K562 (cell line): ENCODE measurements around the gene OXT. TPM values are rescaled to one million over a fixed set of nuclear protein-coding genes. Genes with fewer than 3 reads are reported as not detected.

ENCODE experiments used
- ATAC-seq: fragments of 200-7000 bp; cut with Tn5 transposase; 3 replicates; pipeline ENCODE4 v1.9.1; 2020; ENCODE audit warnings: moderate library complexity
- BruUV-seq: library from RNA; stranded (reverse); fragments of 400-500 nt; replicated peaks from 2 replicates; lab custom pipeline; 2021; lab: Mats Ljungman, UMichigan
- CTCF ChIA-PET: fragments of 300-600 bp; formaldehyde crosslinking; extraction: SDS; loops from one replicate; lab custom pipeline; 2021; ENCODE audit warnings: low intra/inter-chr PET ratio; lab: Yijun Ruan, JAX
- POLR2A ChIA-PET: fragments of 300-600, 350-650 bp; sonication (Branson Sonifier 250); formaldehyde crosslinking; extraction: SDS; loops from one replicate; lab custom pipeline; 2021; ENCODE audit warnings: antibody characterized with exemption, inconsistent platforms; lab: Yijun Ruan, JAX
- DNase-seq, 4 experiments: peaks; one replicate each; pipeline versions ENCODE4 v3.0.0 to v3.0.0-alpha.2; 2011 to 2018; ENCODE audit warnings: low spot score in 3 of 4, mixed read lengths in 3 of 4; ENCODE audit errors: extremely low read depth in 1 of 4
- FAIRE-seq: peaks from 2 replicates; lab custom pipeline; 2011; peaks lifted over from hg19 to GRCh38; lab: Jason Lieb, UNC
- H2AFZ ChIP-seq: 2 replicates; pipeline ENCODE4 v1.6.0; 2011; ENCODE audit warnings: low read depth, low read length, control low read depth, inconsistent platforms
- H3K27ac ChIP-seq: fragments of 200-600 bp; 3 replicates; pipeline ENCODE4 v1.8.0; 2011; ENCODE audit warnings: low read depth, mild to moderate bottlenecking, control low read depth, inconsistent platforms, low read length, moderate library complexity, mixed read lengths; ENCODE audit errors: extremely low read depth
- H3K27me3 ChIP-seq, 2 experiments: fragments of 300-600 bp in 1 of 2; 2 replicates in 1 of 2; 3 replicates in 1 of 2; pipeline versions ENCODE4 v1.6.0 to v1.8.0; 2011; ENCODE audit warnings: inconsistent platforms in 2 of 2, low read length in 2 of 2, mild to moderate bottlenecking in 1 of 2, mixed read lengths in 1 of 2, moderate library complexity in 1 of 2; ENCODE audit not compliant: control insufficient read depth in 2 of 2, insufficient read depth in 2 of 2
- H3K36me3 ChIP-seq: fragments of 300-600 bp; 3 replicates; pipeline ENCODE4 v1.8.0; 2011; ENCODE audit warnings: mild to moderate bottlenecking, low read length, inconsistent platforms; ENCODE audit not compliant: control insufficient read depth, insufficient read depth
- H3K4me1 ChIP-seq, 2 experiments: fragments of 200-600 bp in 1 of 2; replicated peaks in 1 of 2; 2 replicates in 1 of 2; 3 replicates in 1 of 2; pipeline versions ENCODE4 v1.5.1 to v1.8.0; 2011; ENCODE audit warnings: inconsistent platforms in 2 of 2, low read length in 2 of 2, mild to moderate bottlenecking in 1 of 2, mixed read lengths in 1 of 2, moderate library complexity in 1 of 2; ENCODE audit not compliant: control insufficient read depth in 2 of 2, insufficient read depth in 2 of 2
- H3K4me2 ChIP-seq: 2 replicates; pipeline ENCODE4 v1.6.1; 2011; ENCODE audit warnings: low read length, control low read depth, inconsistent platforms, mixed read lengths; ENCODE audit not compliant: insufficient read depth
- H3K4me3 ChIP-seq: fragments of 200-600 bp; sonication (generic), shearing (Covaris generic); 2 replicates; pipeline ENCODE4 v1.5.1; 2016; ENCODE audit warnings: control low read depth, inconsistent platforms
- H3K79me2 ChIP-seq: fragments of 200-600 bp; 3 replicates; pipeline ENCODE4 v1.8.0; 2011; ENCODE audit warnings: low read length, inconsistent platforms; ENCODE audit not compliant: control insufficient read depth, insufficient read depth
- H3K9ac ChIP-seq, 2 experiments: 2 replicates each; pipeline versions ENCODE4 v1.6.0 to v1.6.1; 2011; ENCODE audit warnings: low read depth in 2 of 2, low read length in 2 of 2, control low read depth in 1 of 2, inconsistent platforms in 1 of 2, mild to moderate bottlenecking in 1 of 2, mixed read lengths in 1 of 2; ENCODE audit not compliant: insufficient read depth in 1 of 2
- H3K9me1 ChIP-seq: one replicate; pipeline ENCODE4 v1.6.0; 2011; ENCODE audit warnings: inconsistent platforms, mild to moderate bottlenecking, low read length, moderate library complexity; ENCODE audit not compliant: control insufficient read depth, insufficient read depth
- H3K9me3 ChIP-seq: replicated peaks from 2 replicates; pipeline ENCODE4 v1.5.1; 2011; ENCODE audit warnings: low read depth, low read length, inconsistent platforms; ENCODE audit not compliant: control insufficient read depth, insufficient read depth
- H4K20me1 ChIP-seq: replicated peaks from 2 replicates; pipeline ENCODE4 v1.6.1; 2011; ENCODE audit warnings: low read length, inconsistent platforms, mixed read lengths; ENCODE audit not compliant: control insufficient read depth, insufficient read depth
- BCL6 ChIP-seq: fragments of 250-450 bp; sonication (Bioruptor Pico); IDR thresholded peaks from 2 replicates; pipeline ENCODE4 v1.4.0; 2020
- BRF1 ChIP-seq: IDR thresholded peaks from 3 replicates; pipeline ENCODE4 v1.6.1; 2011; ENCODE audit warnings: borderline replicate concordance, mild to moderate bottlenecking; ENCODE audit not compliant: insufficient read length; ENCODE audit errors: extremely low read depth
- ETV6 ChIP-seq, 3 experiments: fragments of 150-350 bp in 1 of 3; sonication (generic) in 1 of 3; formaldehyde crosslinking in 1 of 3; IDR thresholded peaks; 2 replicates each; pipeline versions ENCODE4 v1.6.1 to v1.8.0; 2014 to 2022; ENCODE audit warnings: borderline replicate concordance in 2 of 3, low read depth in 2 of 3, antibody characterized with exemption in 1 of 3, low read length in 1 of 3, mild to moderate bottlenecking in 1 of 3, missing genetic modification reagents in 1 of 3
- JUNB ChIP-seq: fragments of 450-650 bp; formaldehyde crosslinking; conservative IDR thresholded peaks from 2 replicates; pipeline ENCODE4 v1.4.0; 2020; ENCODE audit warnings: mild to moderate bottlenecking
- JUND ChIP-seq, 2 experiments: IDR thresholded peaks; 2 replicates in 1 of 2; 3 replicates in 1 of 2; pipeline ENCODE4 v1.6.1; 2011; ENCODE audit warnings: borderline replicate concordance in 2 of 2, low read depth in 2 of 2, low read length in 2 of 2, improper control_type of control experiment in 1 of 2, missing biosample characterization in 1 of 2, missing genetic modification characterization in 1 of 2, missing genetic modification reagents in 1 of 2
- KDM4B ChIP-seq, 2 experiments: fragments of 450-650 bp in 1 of 2; sonication (generic) in 1 of 2; IDR thresholded peaks; 2 replicates each; pipeline ENCODE4 v1.6.1; 2016 to 2017; ENCODE audit warnings: borderline replicate concordance in 2 of 2, antibody characterized with exemption in 1 of 2, low read depth in 1 of 2, mild to moderate bottlenecking in 1 of 2
- MCM2 ChIP-seq: fragments of 450-650 bp; IDR thresholded peaks from 2 replicates; pipeline ENCODE4 v1.6.1; 2017; ENCODE audit warnings: low read depth, mild to moderate bottlenecking
- NFE2L1 ChIP-seq: fragments of 450-650 bp; IDR thresholded peaks from 2 replicates; pipeline ENCODE4 v1.6.1; 2016; ENCODE audit warnings: missing genetic modification characterization, low read depth, mild to moderate bottlenecking, missing compliant biosample characterization, moderate library complexity, borderline replicate concordance
- PHB2 ChIP-seq: fragments of 450-650 bp; IDR thresholded peaks from 2 replicates; pipeline ENCODE4 v1.6.1; 2017; ENCODE audit warnings: low read depth
- STAG1 ChIP-seq: sonication (generic); formaldehyde crosslinking; IDR thresholded peaks from 2 replicates; pipeline ENCODE4 v1.5.0; 2020; ENCODE audit warnings: missing genetic modification reagents, borderline replicate concordance
- TAL1 ChIP-seq: fragments of 450-650 bp; IDR thresholded peaks from 2 replicates; pipeline ENCODE4 v1.6.1; 2016; ENCODE audit warnings: mild to moderate bottlenecking
- WHSC1 ChIP-seq: IDR thresholded peaks from one replicate; pipeline ENCODE4 v1.6.1; 2012; ENCODE audit warnings: low read length, control low read depth, inconsistent platforms
- YY1 ChIP-seq, 3 experiments: IDR thresholded peaks; 2 replicates each; pipeline ENCODE4 v1.6.1; 2011; ENCODE audit warnings: low read length in 2 of 3, mild to moderate bottlenecking in 2 of 3, moderate library complexity in 2 of 3, borderline replicate concordance in 1 of 3, control low read depth in 1 of 3, low read depth in 1 of 3; ENCODE audit not compliant: insufficient read depth in 3 of 3, insufficient replicate concordance in 2 of 3, control insufficient read depth in 1 of 3, insufficient read length in 1 of 3; ENCODE audit errors: extremely low read depth in 1 of 3
- ZNF644 ChIP-seq: fragments of 200-800 bp; sonication (Bioruptor generic); IDR thresholded peaks from 2 replicates; pipeline ENCODE4 v1.6.1; 2016; ENCODE audit warnings: low read depth, missing genetic modification characterization, missing compliant biosample characterization
- ZNF707 ChIP-seq: fragments of 250-450 bp; sonication (Bioruptor Pico); conservative IDR thresholded peaks from 2 replicates; pipeline ENCODE4 v1.8.0; 2022; ENCODE audit warnings: inconsistent platforms, mild to moderate bottlenecking, moderate library complexity
- WGBS: fragments of 100-300 bp; shearing (Covaris generic); methylation state at CpG from one replicate; pipeline ENCODE4 v1.1.6; 2016; ENCODE audit warnings: low coverage, mixed read lengths; ENCODE audit not compliant: insufficient coverage; ENCODE audit errors: missing lambda C conversion rate; 5-methylcytosine and 5-hydroxymethylcytosine counted together
- in situ Hi-C: fragments of 300-500 bp; cut with MboI; formaldehyde crosslinking; loops from 4 replicates; pipeline ENCODE4 v1.15.0; 2018; ENCODE audit warnings: inconsistent platforms, mixed read lengths
- intact Hi-C: fragments of 100-400 bp; cut with micrococcal nuclease; formaldehyde crosslinking; loops from 2 replicates; pipeline ENCODE4 v1.14.2; 2022
- polyA plus RNA-seq, 8 experiments: library from polyadenylated mRNA; depleted of rRNA in 4 of 8; stranded (reverse) in 5 of 8; unstranded in 3 of 8; fragments of >200 nt; fragmentation: Nextera tagmentation in 2 of 8; fragmentation: Illumina TruSeq in 1 of 8; extraction: Ambion mirVana in 2 of 8; extraction: Trizol in 1 of 8; gene quantifications; 2 replicates each; pipeline versions ENCODE4 v1.2.1 to v1.2.3, GENCODE V29; 2011 to 2014; ENCODE audit warnings: inconsistent platforms in 1 of 8, missing spikeins in 1 of 8
- total RNA-seq, 7 experiments: library from RNA; depleted of rRNA in 6 of 7; stranded (reverse); fragments of >200 nt in 6 of 7; fragmentation: Illumina TruSeq in 2 of 7; extraction: Trizol in 2 of 7; gene quantifications; 2 replicates each; pipeline versions ENCODE4 v1.2.1 to v1.2.3, GENCODE V29; 2011 to 2021; ENCODE audit warnings: low replicate concordance in 1 of 7

Gene OXT
- total and polyA plus RNA-seq, 9 of the 15 experiments (the other 6 are each of a cell fraction or from before 2014, with no cell fraction given), result not detected

- no peaks in the 10 kb centered on the region for H3K9me1 ChIP-seq
- no peak overlapping the region for H3K4me2 ChIP-seq
- H3K27me3 ChIP-seq, result no peaks in the 10 kb centered on the region
- TF ChIP-seq MCM2 (no peak), TAL1 (no peak), WHSC1 (no peak), BRF1 (no peak), NFE2L1 (tag) (no peak), JUNB (CRISPR knock-in tag) (no peak), ETV6 (IDR thresholded peaks at IDR 0.05; ENCODE audit: borderline replicate concordance in 1 of 2, low read depth in 2 of 2, low read length in 1 of 2) (no peak), ETV6 (CRISPR knock-in tag; IDR thresholded peaks at IDR 0.05; ENCODE audit: borderline replicate concordance) (no peak), YY1 (IDR thresholded peaks at IDR 0.05; ENCODE audit: borderline replicate concordance in 1 of 3, control insufficient read depth in 1 of 3, extremely low read depth in 1 of 3, insufficient read depth in 3 of 3, insufficient read length in 1 of 3, insufficient replicate concordance in 2 of 3, low read depth in 1 of 3, low read length in 2 of 3) (no peak), JUND (IDR thresholded peaks at IDR 0.05; ENCODE audit: borderline replicate concordance, low read depth, low read length) (no peak), JUND (tag; IDR thresholded peaks at IDR 0.05; ENCODE audit: borderline replicate concordance, low read depth, low read length) (no peak), ZNF707 (CRISPR knock-in tag) (no peak), KDM4B (IDR thresholded peaks at IDR 0.05; ENCODE audit: borderline replicate concordance in 2 of 2, low read depth in 1 of 2) (no peak), ZNF644 (no peak), BCL6 (CRISPR knock-in tag) (no peak), PHB2 (no peak), STAG1 (CRISPR knock-in tag) (no peak)
- TF ChIP-seq, all 486 proteins: peak for 0
- intact Hi-C loops, result loop anchor here (10.0 kb wide), 1 partner anchor 223 kb away; no protein-coding TSS in a partner anchor
- in situ Hi-C loops, result no loop called here
- 42% methylated on average over 6 of the region's 7 CpGs for WGBS
- Histone ChIP-seq H2AFZ (no peak overlapping the region), H3K4me1 (peaks cover 12 to 13% of the 10 kb centered on the region in 2 experiments; a peak in 4 of 5 replicates), H3K9me3 (no peaks in the 10 kb centered on the region), H3K79me2 (peaks cover 15% of the 10 kb centered on the region), H4K20me1 (no peaks in the 10 kb centered on the region), H3K9ac (no peak overlapping the region), H3K36me3 (peaks cover 26% of the 10 kb centered on the region; the same call in 2 of the 3 replicates), H3K4me3 (no peak overlapping the region), H3K27ac (no peak overlapping the region)
- CTCF ChIA-PET, result no interaction called here
- POLR2A ChIA-PET, result no interaction called here
- BruUV-seq, result no TSS peak
- no peak for FAIRE-seq
- ATAC-seq, result no peak
- DNase-seq, result no peak
Measured at GRCh38 chr20:3051385-3052019, 19.9 kb upstream of the OXT start.
